GM18505 (cell line): Measurements from ENCODE around the gene ARMCX5.
A peak's percentile ranks its signal among the peaks of the same experiment; 100 is the strongest.

Source experiments
- ATAC-seq: cut with Tn5 transposase; IDR thresholded peaks from one replicate; pipeline ENCODE4 v1.9.1; 2021; ENCODE audit not compliant: unreplicated experiment
- POLR2A ChIP-seq: IDR thresholded peaks from 4 replicates; pipeline ENCODE4 v1.6.1; 2011; ENCODE audit warnings: borderline replicate concordance; ENCODE audit not compliant: insufficient read depth, insufficient read length; ENCODE audit errors: extremely low read depth

The ARMCX5 gene

GRCh38 chrX:102599084-102599950 is at the start of gene ARMCX5:
Gene ARMCX5, plus strand, starts transcription at chrX:102599515. Its CDS starts 2,627 bp downstream, at chrX:102602142.
- peak; percentile 39 for TF ChIP-seq POLR2A
- ATAC-seq, result peak; percentile 76

GRCh38 chrX:102558607-102559006 is 40.7 kb upstream of the ARMCX5 start:
- ATAC-seq, result no peak
- no peak for TF ChIP-seq POLR2A

GRCh38 chrX:102560423-102561068 is 38.8 kb upstream of the ARMCX5 start:
- no peak for TF ChIP-seq POLR2A
- no peak for ATAC-seq

GRCh38 chrX:102580891-102581290 is 18.4 kb upstream of the ARMCX5 start:
- TF ChIP-seq POLR2A, result no peak
- no peak for ATAC-seq

- no peak for TF ChIP-seq POLR2A
- ATAC-seq, result no peak
Measured at GRCh38 chrX:102593367-102593766, 5.9 kb upstream of the ARMCX5 start.

GRCh38 chrX:102599951-102600579 is 750 bp downstream of the ARMCX5 start:
- TF ChIP-seq POLR2A, result no peak
- peak; percentile 7 for ATAC-seq

GRCh38 chrX:102604327-102604726 is 5.0 kb downstream of the ARMCX5 start:
- no peak for ATAC-seq
- no peak for TF ChIP-seq POLR2A

- no peak for TF ChIP-seq POLR2A
- no peak for ATAC-seq
Measured at GRCh38 chrX:102606115-102606514, 6.8 kb downstream of the ARMCX5 start.

- ATAC-seq, result no peak
- no peak for TF ChIP-seq POLR2A
Measured at GRCh38 chrX:102610905-102611304, 11.6 kb downstream of the ARMCX5 start.

GRCh38 chrX:102624105-102624504 is 24.8 kb downstream of the ARMCX5 start:
- ATAC-seq, result no peak
- no peak for TF ChIP-seq POLR2A

GRCh38 chrX:102627640-102628039 is 28.3 kb downstream of the ARMCX5 start:
- ATAC-seq, result no peak
- no peak for TF ChIP-seq POLR2A

- no peak for TF ChIP-seq POLR2A
Measured at GRCh38 chrX:102637561-102637960, 38.2 kb downstream of the ARMCX5 start.

GRCh38 chrX:102650903-102651241 is 51.6 kb downstream of the ARMCX5 start:
- ATAC-seq, result peak; percentile 18
- no peak for TF ChIP-seq POLR2A

More at GRCh38 chrX:102637561-102637960, 38.2 kb downstream of the ARMCX5 start:
- no peak for ATAC-seq
